ENCODE measurements around the gene CSF1. TPM values are rescaled to one million over a fixed set of nuclear protein-coding genes. Genes with fewer than 3 reads are reported as not detected.
"Not testable (repeated sequence)": the region's sequence is repeated elsewhere in the genome, so short reads cannot be mapped to it uniquely, and the experiment has no call there.

The CSF1 gene
- total RNA-seq, 2 experiments from 2014 or later = 135 to 140 TPM

- Mint-ChIP-seq H3K27me3 (peaks cover 2% of the 10 kb centered on the region), H3K4me1 (ENCODE audit: low read depth) (peaks cover 5% of the 10 kb centered on the region), H3K27ac (no peak overlapping the region), H3K36me3 (peaks cover 10% of the 10 kb centered on the region), H3K9me3 (peaks cover 20% of the 10 kb centered on the region), H3K4me3 (no peak overlapping the region)
- intact Hi-C loops (cut with micrococcal nuclease) = no loop called here
- ChIA-PET CTCF (interaction anchor here (1.5 kb wide), 1 partner anchor 157 kb away, joined by 3 read pairs; no protein-coding TSS in a partner anchor), POLR2A (no interaction called here)
- peak; percentile 50 for DNase-seq
Measured at GRCh38 chr1:109933856-109934711, 23.4 kb downstream of the CSF1 start.

DNA sequence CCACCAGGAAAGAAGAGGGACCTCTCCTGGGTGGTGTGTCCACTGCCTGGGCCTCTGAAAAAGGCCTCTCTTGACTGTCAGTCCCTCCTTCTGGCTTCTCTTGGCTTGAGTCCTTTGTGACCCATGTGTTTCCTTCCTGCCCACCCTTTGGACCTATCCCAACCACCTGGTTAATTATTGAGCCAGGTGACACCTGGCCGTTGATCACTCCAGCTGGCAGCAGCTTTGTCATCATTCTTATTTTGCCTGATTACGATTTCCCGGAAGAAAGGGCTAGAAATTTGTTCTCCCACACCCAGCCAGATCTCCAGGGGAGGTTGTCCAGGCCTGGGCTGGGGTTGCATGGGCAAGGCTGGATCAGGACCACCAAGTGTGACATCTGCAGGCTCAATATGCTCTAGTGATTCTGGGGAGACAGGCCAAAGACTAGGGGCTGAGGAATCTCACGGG lies 24.8 kb downstream of the CSF1 start:
- ChIA-PET POLR2A (no interaction called here), CTCF (no interaction called here)
- Mint-ChIP-seq H3K9me3 (peaks cover 22% of the 10 kb centered on the region), H3K27me3 (peaks cover 2% of the 10 kb centered on the region), H3K36me3 (peaks cover 5% of the 10 kb centered on the region), H3K4me1 (ENCODE audit: low read depth) (peaks cover 5% of the 10 kb centered on the region), H3K27ac (no peak overlapping the region), H3K4me3 (no peak overlapping the region)
- DNase-seq = no peak
- intact Hi-C loops (cut with micrococcal nuclease) = no loop called here

GRCh38 chr1:109937738-109938137 lies 27.1 kb downstream of the CSF1 start:
- H3K27ac Mint-ChIP-seq = no peak overlapping the region
- DNase-seq = no peak
- ChIA-PET POLR2A (no interaction called here), CTCF (no interaction called here)
- H3K4me1 Mint-ChIP-seq (ENCODE audit: low read depth) = peaks cover 5% of the 10 kb centered on the region
- H3K9me3 Mint-ChIP-seq = peaks cover 22% of the 10 kb centered on the region
- peaks cover 2% of the 10 kb centered on the region for H3K27me3 Mint-ChIP-seq
- intact Hi-C loops (cut with micrococcal nuclease) = no loop called here
- no peak overlapping the region for H3K4me3 Mint-ChIP-seq
- H3K36me3 Mint-ChIP-seq = peaks cover 5% of the 10 kb centered on the region

GRCh38 chr1:109938556-109938955 lies 27.9 kb downstream of the CSF1 start:
- Mint-ChIP-seq H3K27me3 (peaks cover 3% of the 10 kb centered on the region), H3K36me3 (peaks cover 5% of the 10 kb centered on the region), H3K9me3 (peaks cover 22% of the 10 kb centered on the region), H3K4me1 (ENCODE audit: low read depth) (peaks cover 5% of the 10 kb centered on the region), H3K4me3 (no peak overlapping the region), H3K27ac (no peak overlapping the region)
- no peak for DNase-seq
- ChIA-PET CTCF (interaction anchor here (0.7 to 1.5 kb wide), 2 partner anchors 10 to 162 kb away, joined by 3 to 6 read pairs; no protein-coding TSS in a partner anchor), POLR2A (no interaction called here)
- intact Hi-C loops (cut with micrococcal nuclease) = no loop called here

DNA sequence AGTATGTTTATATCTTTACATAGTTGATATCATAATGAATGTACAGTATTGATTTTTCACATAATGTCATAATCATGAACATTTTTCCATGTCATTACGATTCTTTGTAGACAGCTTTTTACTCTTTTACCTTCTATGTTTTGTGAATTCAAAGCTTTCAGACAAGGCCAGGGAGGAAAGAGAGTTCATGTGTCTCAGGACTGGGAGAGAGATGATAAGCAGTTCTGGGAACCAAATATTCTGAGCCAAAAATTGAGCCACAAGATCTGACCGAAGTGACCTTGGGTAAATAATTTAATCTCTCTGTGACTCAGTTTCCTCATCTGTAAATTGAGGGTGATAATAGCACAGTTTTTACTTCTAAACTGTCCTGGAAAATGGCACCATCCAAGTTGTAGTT lies 31.8 kb downstream of the CSF1 start:
- H3K4me3 Mint-ChIP-seq = no peak overlapping the region
- no peak overlapping the region for H3K27ac Mint-ChIP-seq
- peaks cover 2% of the 10 kb centered on the region for H3K27me3 Mint-ChIP-seq
- peaks cover 2% of the 10 kb centered on the region for H3K4me1 Mint-ChIP-seq (ENCODE audit: low read depth)
- POLR2A ChIA-PET = no interaction called here
- CTCF ChIA-PET = interaction anchor here (0.9 to 1.1 kb wide), 2 partner anchors 41 to 42 kb away, joined by 4 to 6 read pairs; partner anchors contain the start of gene AHCYL1
- intact Hi-C loops (cut with micrococcal nuclease) = no loop called here
- peaks cover 2% of the 10 kb centered on the region for H3K36me3 Mint-ChIP-seq
- H3K9me3 Mint-ChIP-seq = peaks cover 13% of the 10 kb centered on the region
- no peak for DNase-seq

- CTCF ChIA-PET = interaction anchor here (1.2 to 1.5 kb wide), 2 partner anchors 40 to 170 kb away, joined by 4 to 6 read pairs; partner anchors contain the start of gene AHCYL1
- Mint-ChIP-seq H3K4me3 (no peak overlapping the region), H3K4me1 (ENCODE audit: low read depth) (peaks cover 9% of the 10 kb centered on the region), H3K36me3 (no peaks in the 10 kb centered on the region), H3K27me3 (peaks cover 2% of the 10 kb centered on the region), H3K9me3 (no peaks in the 10 kb centered on the region), H3K27ac (no peak overlapping the region)
- no peak for DNase-seq
- intact Hi-C loops (cut with micrococcal nuclease) = no loop called here
- POLR2A ChIA-PET = no interaction called here
Measured at GRCh38 chr1:109944541-109944940, 33.9 kb downstream of the CSF1 start.

DNA sequence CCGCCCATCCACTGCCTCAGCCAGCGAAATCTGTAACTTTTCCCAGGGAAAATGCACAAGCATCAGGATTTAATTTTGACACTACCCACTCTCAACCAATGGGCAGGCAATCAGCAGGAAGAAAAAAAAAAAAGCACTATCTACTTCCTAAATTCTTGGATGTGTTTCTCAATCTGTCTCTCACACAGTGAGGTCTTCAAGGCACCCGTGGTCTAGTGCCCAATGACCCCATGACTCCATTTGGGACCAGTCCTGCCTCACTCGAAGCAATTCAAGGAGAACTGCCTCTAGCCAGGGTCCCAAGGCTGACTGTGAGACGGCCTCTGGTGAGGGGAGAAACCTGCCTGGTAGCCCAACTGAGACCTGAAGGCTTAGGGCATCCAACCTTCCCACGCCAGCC lies 35.9 kb downstream of the CSF1 start:
- CTCF ChIA-PET = interaction anchor here (1.2 kb wide), 1 partner anchor 37 kb away, joined by 3 read pairs; no protein-coding TSS in a partner anchor
- intact Hi-C loops (cut with micrococcal nuclease) = no loop called here
- Mint-ChIP-seq H3K36me3 (no peaks in the 10 kb centered on the region), H3K27ac (no peak overlapping the region), H3K4me3 (no peak overlapping the region), H3K4me1 (ENCODE audit: low read depth) (peaks cover 9% of the 10 kb centered on the region), H3K9me3 (no peaks in the 10 kb centered on the region), H3K27me3 (peaks cover 2% of the 10 kb centered on the region)
- POLR2A ChIA-PET = no interaction called here
- no peak for DNase-seq

DNA sequence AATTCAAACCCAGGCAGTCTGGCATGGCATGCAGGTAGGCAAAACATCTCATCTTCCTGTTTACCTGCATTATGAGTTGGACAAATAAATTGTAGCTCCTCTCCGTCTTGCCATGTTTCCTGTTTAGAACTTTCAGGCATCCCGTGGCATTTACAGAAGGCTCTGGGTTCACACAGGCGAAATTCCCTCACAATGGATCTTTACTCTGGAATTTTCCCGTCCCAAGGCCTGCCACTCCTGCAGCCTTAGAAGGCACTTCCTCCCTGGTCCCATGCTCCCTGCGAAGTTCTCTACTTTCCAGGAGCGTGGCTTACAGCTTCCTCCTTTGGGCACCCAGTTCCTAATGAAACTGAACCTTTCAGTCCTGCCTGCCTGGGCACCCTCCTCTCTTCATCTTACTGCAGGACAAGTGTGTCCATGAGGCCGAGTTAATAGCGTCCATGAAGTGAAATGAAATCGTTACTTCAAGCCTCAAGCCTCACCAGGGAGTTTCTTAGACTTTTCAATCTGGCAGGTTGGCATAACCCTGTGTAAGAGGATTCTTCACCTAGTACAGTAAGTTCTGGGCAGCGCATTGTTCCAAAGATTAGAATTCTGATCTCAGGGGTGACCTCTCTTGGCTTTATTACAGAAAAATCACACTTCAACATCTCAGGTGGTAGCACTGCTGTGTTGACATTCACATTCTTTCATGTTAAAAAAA lies 37.1 kb downstream of the CSF1 start:
- DNase-seq = no peak
- peaks cover 2% of the 10 kb centered on the region for H3K27me3 Mint-ChIP-seq
- H3K27ac Mint-ChIP-seq = no peak overlapping the region
- no peak overlapping the region for H3K4me3 Mint-ChIP-seq
- no peaks in the 10 kb centered on the region for H3K9me3 Mint-ChIP-seq
- peaks cover 9% of the 10 kb centered on the region for H3K4me1 Mint-ChIP-seq (ENCODE audit: low read depth)
- CTCF ChIA-PET = interaction anchor here (0.8 to 1.6 kb wide), 3 partner anchors 9 to 36 kb away, joined by 3 read pairs; no protein-coding TSS in a partner anchor
- no peaks in the 10 kb centered on the region for H3K36me3 Mint-ChIP-seq
- intact Hi-C loops (cut with micrococcal nuclease) = no loop called here
- POLR2A ChIA-PET = no interaction called here

GRCh38 chr1:109948285-109948630 lies 37.6 kb downstream of the CSF1 start:
- peaks cover 9% of the 10 kb centered on the region for H3K4me1 Mint-ChIP-seq (ENCODE audit: low read depth)
- intact Hi-C loops (cut with micrococcal nuclease) = no loop called here
- no peak overlapping the region for H3K4me3 Mint-ChIP-seq
- H3K36me3 Mint-ChIP-seq = no peaks in the 10 kb centered on the region
- ChIA-PET CTCF (interaction anchor here (0.8 to 1.6 kb wide), 3 partner anchors 9 to 29 kb away, joined by 3 read pairs; no protein-coding TSS in a partner anchor), POLR2A (no interaction called here)
- H3K27me3 Mint-ChIP-seq = no peaks in the 10 kb centered on the region
- no peak overlapping the region for H3K27ac Mint-ChIP-seq
- DNase-seq = no peak
- H3K9me3 Mint-ChIP-seq = no peaks in the 10 kb centered on the region

GRCh38 chr1:109950038-109950437 lies 39.4 kb downstream of the CSF1 start:
- ChIA-PET CTCF (interaction anchor here (1.1 kb wide), 1 partner anchor 79 kb away, joined by 3 read pairs; no protein-coding TSS in a partner anchor), POLR2A (no interaction called here)
- Mint-ChIP-seq H3K4me3 (no peak overlapping the region), H3K27me3 (no peaks in the 10 kb centered on the region), H3K27ac (no peak overlapping the region), H3K4me1 (ENCODE audit: low read depth) (peaks cover 7% of the 10 kb centered on the region), H3K36me3 (no peaks in the 10 kb centered on the region), H3K9me3 (no peaks in the 10 kb centered on the region)
- intact Hi-C loops (cut with micrococcal nuclease) = no loop called here
- DNase-seq = no peak

DNA sequence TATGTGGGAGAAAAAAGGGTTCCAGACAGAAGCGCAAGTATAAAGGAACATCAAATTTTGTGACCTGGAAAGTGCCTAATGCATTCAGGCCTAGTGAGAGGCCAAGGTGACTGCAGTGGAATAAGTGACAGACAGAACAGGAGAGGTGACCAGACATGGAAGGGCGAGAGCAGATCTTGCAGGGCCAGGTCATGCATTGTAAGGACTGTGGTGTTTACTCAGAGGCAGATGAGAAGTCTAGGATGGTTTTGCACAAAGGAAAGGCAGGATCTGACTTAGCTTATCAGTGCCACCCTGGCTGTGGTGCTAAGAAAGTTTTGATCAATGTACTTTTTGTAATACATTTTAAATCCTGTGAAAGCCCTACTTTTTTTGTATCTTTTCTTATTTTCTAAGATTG lies 39.9 kb downstream of the CSF1 start:
- H3K27ac Mint-ChIP-seq = no peak overlapping the region
- ChIA-PET POLR2A (no interaction called here), CTCF (no interaction called here)
- no peak overlapping the region for H3K4me3 Mint-ChIP-seq
- intact Hi-C loops (cut with micrococcal nuclease) = no loop called here
- no peaks in the 10 kb centered on the region for H3K9me3 Mint-ChIP-seq
- H3K4me1 Mint-ChIP-seq (ENCODE audit: low read depth) = peaks cover 7% of the 10 kb centered on the region
- DNase-seq = no peak
- H3K36me3 Mint-ChIP-seq = no peaks in the 10 kb centered on the region
- no peaks in the 10 kb centered on the region for H3K27me3 Mint-ChIP-seq

GRCh38 chr1:109951501-109951900 lies 40.9 kb downstream of the CSF1 start:
- DNase-seq; intact Hi-C loops (cut with micrococcal nuclease); H3K4me1 Mint-ChIP-seq (ENCODE audit: low read depth); H3K4me3 Mint-ChIP-seq; H3K27me3 Mint-ChIP-seq; H3K27ac Mint-ChIP-seq; POLR2A ChIA-PET; H3K9me3 Mint-ChIP-seq; H3K36me3 Mint-ChIP-seq: not testable (repeated sequence)
- CTCF ChIA-PET = interaction anchor here (0.6 kb wide), 1 partner anchor 155 kb away, joined by 4 read pairs; no protein-coding TSS in a partner anchor

Measured in activated CD4-positive, alpha-beta memory T cell treated with anti-CD3 and anti-CD28 coated beads for 36 hours (primary cell).